LNCAP (cell line): ENCODE results near the gene NANOS1.

Experiments used
- TF ChIP-seq, protein P1 (sequence below): fragments of 450-650 bp; IDR thresholded peaks from 2 replicates; pipeline ENCODE4 v1.5.1; 2017; ENCODE audit warnings: mild to moderate bottlenecking

The NANOS1 gene

DNA sequence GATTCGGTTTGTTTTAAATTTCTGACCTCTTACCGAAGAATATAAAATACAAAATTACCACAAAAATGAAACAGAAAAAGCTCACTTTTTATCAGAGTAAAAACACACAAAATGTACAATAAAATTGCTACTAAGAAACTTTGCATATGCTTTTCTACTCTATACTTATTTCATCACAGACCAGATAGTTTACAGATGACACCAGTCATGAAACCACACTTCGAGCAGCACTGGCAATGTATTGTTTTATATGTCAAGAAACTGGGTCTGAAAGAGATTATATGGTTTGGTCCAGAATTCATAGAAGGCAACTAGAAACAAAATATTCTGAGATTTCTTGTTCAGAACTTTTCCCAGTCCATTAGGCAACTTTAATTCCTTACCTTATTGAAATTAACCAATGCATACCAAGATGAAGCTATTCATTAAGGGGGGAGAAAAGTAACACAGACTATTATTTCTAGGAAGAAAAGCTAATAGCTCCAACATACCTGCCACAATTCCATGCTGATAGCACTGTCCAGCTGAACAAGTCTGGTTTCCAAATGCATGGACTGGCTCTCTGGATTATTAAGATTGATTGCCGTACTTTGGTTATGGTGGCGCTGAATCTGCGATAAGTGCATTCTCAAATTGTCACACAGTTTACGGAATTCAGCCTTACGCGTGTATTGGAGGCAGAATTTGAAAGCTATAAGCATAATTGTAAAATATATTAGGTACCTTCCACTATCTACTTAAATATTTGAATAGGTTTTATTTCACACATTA lies 41.1 kb downstream of the NANOS1 start:
- TF ChIP-seq, protein P1, sequence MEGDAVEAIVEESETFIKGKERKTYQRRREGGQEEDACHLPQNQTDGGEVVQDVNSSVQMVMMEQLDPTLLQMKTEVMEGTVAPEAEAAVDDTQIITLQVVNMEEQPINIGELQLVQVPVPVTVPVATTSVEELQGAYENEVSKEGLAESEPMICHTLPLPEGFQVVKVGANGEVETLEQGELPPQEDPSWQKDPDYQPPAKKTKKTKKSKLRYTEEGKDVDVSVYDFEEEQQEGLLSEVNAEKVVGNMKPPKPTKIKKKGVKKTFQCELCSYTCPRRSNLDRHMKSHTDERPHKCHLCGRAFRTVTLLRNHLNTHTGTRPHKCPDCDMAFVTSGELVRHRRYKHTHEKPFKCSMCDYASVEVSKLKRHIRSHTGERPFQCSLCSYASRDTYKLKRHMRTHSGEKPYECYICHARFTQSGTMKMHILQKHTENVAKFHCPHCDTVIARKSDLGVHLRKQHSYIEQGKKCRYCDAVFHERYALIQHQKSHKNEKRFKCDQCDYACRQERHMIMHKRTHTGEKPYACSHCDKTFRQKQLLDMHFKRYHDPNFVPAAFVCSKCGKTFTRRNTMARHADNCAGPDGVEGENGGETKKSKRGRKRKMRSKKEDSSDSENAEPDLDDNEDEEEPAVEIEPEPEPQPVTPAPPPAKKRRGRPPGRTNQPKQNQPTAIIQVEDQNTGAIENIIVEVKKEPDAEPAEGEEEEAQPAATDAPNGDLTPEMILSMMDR: no peak

- TF ChIP-seq, protein P1: no peak
Observed at GRCh38 chr10:119073584-119073983, 44.1 kb downstream of the NANOS1 start.

DNA sequence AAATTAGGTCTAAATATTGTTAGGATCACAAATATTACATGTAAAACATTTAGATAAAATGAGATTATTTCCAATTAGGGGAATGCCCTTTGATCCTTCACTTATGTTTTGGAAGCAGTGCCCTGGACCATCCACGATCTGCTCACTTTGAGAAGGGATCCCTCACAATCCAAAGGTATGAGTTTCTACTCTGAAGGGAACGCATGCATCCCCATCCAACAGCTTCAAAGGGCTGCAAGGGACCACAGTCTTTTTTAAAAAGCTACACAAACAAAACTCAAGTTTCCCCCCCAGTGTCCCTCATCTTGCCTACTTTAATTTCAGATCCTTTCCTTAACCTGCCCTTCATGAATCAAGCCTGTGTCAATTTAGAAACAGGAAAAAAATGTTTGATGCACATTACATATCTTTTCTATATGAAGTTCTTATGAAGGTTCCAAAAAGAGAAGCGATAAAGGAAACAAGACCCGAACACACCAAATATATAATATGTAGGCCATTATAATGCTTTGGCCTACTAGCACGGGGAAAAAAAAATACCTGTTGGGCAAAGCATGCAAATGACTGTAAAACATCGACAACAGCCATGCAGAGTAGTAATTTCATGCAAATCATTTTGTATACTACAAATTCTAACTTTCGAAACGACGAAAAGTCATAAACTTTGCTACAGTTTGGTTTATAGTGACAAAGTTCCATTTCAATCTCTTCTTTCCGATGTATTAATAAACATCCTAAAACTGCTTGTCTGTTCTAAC lies 49.1 kb downstream of the NANOS1 start:
- TF ChIP-seq, protein P1: no peak

DNA sequence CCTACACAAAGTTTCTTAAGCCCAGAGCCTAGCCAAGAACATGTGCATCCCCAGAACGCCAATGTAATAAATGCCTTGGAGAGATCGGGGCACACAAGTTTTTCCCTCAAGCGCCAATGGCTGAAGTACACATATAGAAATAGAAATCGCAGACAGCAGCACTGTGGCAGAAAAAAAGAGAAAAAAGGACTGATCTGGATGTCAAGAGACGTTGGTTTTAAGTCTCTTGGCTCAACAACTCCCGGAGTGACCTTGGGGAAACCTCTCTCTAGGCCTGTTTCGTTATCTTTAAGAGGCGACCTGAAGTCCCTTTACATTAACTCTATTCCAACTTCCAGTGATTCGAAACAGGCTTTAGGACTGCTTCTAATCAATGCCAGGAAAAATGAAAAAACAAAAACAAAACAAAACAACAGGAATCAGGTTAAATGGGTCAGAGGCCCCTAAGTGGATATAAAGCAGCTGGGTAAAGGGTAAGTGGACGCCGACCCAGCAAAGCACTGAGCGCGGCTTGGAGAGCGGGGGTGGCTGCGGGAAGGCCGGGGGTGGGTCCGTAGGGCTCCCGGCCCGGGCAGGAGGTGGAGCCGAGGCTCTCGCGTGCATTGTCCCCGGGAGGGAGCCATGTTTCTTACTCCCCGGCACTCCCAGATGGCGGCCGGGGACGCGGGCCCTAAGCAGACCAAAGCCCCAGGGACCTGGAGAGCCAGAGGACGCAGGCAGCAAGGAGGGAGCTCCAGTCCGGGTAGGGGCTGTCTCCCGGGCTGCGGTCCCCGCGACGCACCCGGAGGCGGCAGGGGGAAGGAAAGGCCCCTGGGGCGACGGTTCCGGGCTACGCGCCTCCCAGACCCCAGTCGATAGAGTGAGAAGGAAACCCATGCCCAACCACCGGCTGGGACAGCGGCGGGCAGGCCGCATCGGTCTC lies 50.3 kb downstream of the NANOS1 start:
- TF ChIP-seq, protein P1: no peak

- TF ChIP-seq, protein P1: no peak
Observed at GRCh38 chr10:119080521-119081259, 51.2 kb downstream of the NANOS1 start, which contains the start of gene EIF3A. Gene EIF3A (minus strand): TSS chr10:119080817. CDS start chr10:119080676, 141 bp downstream.
